Measurements from ENCODE around the gene CAPN8.

CAPN8 gene

GRCh38 chr1:223553957-223554356 is 111.5 kb downstream of the CAPN8 start:
- TF ChIP-seq GATA3 (IDR thresholded peaks at IDR 0.05; ENCODE audit: low read depth, low read length) (no peak), GATA2 (IDR thresholded peaks at IDR 0.05; ENCODE audit: low read depth, low read length) (no peak)

DNA sequence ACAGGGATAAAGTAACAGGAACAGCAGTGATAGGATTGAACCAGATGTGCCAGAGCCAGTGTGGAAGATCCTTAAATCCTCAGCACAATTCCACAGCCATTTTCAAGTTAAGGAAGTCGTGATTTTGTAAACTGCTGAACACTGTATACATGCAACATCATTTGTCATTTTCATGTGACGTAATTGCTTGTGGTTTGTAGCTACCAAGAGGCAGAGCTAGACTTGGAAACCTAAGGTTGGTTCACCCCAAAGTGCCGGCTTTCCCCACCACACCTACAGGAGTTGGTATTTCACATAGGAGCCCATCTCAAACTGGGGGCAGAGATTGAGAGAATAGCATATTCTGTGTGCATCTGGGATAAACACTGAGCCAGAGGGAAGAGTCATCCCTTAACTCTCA is 113.9 kb downstream of the CAPN8 start:
- no peak for TF ChIP-seq GATA3 (IDR thresholded peaks at IDR 0.05; ENCODE audit: low read depth, low read length)
- no peak for TF ChIP-seq GATA2 (IDR thresholded peaks at IDR 0.05; ENCODE audit: low read depth, low read length)

DNA sequence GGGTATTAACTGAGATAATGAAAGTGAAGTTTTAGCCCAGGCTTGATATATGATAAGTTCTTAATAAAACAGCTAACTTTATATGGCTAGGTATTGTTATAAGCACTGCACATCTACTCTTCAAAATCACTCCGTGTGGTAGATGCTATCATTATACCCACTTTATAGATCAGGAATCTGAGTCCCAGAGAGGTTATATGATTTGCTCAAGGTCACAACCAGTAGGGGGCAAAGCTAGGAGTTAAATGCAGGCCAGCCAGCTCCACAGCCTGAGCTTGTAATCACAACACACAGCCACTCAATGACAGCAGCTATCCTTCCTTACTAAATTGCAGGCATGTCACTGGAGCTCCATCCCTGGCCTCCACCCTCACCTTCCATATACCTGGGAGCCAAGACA is 115.8 kb downstream of the CAPN8 start:
- TF ChIP-seq GATA2 (IDR thresholded peaks at IDR 0.05; ENCODE audit: low read depth, low read length): no peak
- no peak for TF ChIP-seq GATA3 (IDR thresholded peaks at IDR 0.05; ENCODE audit: low read depth, low read length)

DNA sequence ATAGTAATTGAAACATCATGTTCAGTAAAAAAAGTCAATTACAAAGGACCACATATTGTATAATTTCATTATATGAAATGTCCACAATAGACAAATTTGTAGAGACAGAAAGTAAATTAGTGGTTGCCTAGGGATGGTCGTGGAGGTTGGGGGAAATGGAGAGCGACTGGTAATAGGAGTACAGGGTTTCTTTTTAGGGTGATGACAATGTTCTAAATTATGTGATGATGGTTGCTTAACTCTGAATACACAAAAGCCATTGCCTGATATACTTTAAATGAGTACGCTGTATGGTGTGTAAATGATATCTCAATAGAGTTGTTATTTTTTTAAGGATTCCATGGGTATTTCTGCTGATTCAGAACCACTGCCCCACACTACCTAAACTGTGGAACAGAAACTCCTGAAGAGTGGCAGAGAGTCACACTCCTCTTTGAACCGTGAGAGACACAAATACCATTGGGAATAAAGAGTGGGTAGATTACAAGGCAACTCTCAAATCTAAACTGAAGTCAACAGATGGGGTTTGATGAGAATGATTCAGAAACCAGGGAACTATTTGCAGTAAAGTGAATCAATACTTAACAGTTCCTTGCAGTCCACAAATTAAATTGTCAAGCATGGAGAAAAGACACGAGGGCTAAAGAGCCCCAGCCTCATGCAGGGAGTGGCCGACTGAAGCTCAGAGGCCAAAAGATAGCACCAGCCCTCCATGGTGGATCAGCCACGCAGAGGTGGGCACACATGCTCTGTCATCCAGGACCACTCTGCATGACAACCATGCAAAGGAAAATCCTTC is 118.0 kb downstream of the CAPN8 start:
- no peak for TF ChIP-seq GATA3 (IDR thresholded peaks at IDR 0.05; ENCODE audit: low read depth, low read length)
- no peak for TF ChIP-seq GATA2 (IDR thresholded peaks at IDR 0.05; ENCODE audit: low read depth, low read length)

- no peak for TF ChIP-seq GATA3 (IDR thresholded peaks at IDR 0.05; ENCODE audit: low read depth, low read length)
Measured at GRCh38 chr1:223545343-223545742, 120.2 kb downstream of the CAPN8 start.

DNA sequence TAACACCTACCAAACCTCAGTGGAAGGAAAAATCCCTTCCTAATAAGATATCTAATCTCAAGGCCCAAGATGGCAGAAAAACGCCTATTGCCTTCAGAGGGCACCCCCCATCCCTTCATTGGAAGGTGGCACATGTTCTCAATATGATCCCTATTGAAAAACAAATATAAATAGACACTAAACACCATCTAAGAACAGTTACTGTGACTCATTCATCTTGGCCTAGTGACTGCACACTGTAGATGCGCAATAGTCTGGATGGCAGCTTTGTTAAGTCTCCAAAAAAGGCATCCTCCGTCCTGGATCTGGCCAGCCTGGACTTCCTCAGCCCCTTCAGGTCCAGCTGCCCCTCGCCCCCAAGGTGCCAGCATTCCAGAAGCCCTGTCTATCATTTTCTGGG is 121.9 kb downstream of the CAPN8 start:
- TF ChIP-seq GATA3 (IDR thresholded peaks at IDR 0.05; ENCODE audit: low read depth, low read length) (no peak), GATA2 (IDR thresholded peaks at IDR 0.05; ENCODE audit: low read depth, low read length) (no peak)

DNA sequence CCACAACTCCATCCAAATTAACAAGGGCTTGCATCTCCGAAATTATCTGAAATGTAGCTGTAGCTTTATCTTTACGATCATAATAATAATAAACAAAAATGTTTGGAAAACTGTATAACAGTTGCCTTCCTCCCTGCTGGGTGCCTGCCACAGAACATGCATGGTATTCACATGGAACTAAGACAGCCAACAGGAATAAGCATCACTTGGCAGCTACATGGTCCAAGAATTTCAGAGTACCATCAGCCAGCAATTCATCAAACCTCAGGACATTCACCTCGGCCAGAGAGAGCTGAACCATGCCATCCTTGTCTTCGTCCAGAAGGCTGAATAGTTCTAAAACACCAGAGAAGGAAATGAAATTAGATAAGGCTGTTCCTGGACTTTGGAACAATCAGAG is 122.7 kb downstream of the CAPN8 start:
- TF ChIP-seq GATA2 (IDR thresholded peaks at IDR 0.05; ENCODE audit: low read depth, low read length) (no peak), GATA3 (IDR thresholded peaks at IDR 0.05; ENCODE audit: low read depth, low read length) (no peak)

DNA sequence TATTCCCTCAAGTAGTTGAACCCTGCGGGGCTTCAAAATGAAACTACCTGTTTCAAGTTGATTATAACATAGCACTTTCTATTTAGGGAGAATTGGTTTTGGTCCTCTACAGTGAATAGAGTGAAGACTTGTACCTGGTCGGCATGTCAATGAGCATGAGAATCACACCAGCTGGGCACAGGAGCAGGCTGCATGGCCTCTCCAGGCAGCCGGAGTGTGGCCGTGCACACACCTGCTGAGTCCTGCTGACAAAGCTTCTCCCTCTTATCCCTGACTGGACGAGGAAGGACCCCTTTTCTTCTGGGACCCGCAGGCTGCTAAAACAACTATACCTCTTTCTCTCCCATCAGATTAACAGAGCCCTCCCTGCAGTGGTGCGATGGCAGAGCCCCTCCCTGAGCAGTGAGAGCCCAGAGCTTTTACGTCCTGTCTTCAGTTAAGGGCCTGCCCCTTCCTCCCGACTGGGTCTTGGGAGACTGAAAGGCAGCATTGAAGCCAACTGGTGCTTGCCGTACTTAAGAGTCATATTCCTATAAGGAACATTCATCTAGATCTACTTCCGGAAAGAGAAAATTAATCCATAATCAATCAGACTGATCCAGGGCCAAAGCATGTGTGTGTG is 124.9 kb downstream of the CAPN8 start:
- no peak for TF ChIP-seq GATA3 (IDR thresholded peaks at IDR 0.05; ENCODE audit: low read depth, low read length)
- TF ChIP-seq GATA2 (IDR thresholded peaks at IDR 0.05; ENCODE audit: low read depth, low read length): no peak

DNA sequence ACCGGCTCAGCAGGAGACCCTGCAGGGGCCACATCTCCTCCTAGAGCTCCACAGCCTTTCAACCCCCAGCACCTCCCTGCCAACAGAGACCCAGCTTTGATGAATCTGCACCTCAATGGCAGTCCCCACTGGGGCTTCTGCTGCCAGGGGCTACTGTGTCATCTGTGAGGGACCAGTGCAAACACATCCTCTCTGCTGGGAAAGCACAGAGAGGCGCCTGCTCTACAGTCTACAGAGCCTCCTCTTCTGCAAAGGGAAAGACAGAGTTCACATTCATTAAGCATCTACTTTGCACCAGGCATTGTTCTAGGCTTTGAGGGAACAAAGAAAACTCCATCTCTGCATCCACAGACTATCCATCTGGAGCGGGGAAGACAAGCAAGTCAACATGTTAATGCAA is 125.8 kb downstream of the CAPN8 start:
- TF ChIP-seq GATA2 (IDR thresholded peaks at IDR 0.05; ENCODE audit: low read depth, low read length) (no peak), GATA3 (IDR thresholded peaks at IDR 0.05; ENCODE audit: low read depth, low read length) (no peak)

GRCh38 chr1:223538981-223539380 is 126.5 kb downstream of the CAPN8 start:
- no peak for TF ChIP-seq GATA3 (IDR thresholded peaks at IDR 0.05; ENCODE audit: low read depth, low read length)
- TF ChIP-seq GATA2 (IDR thresholded peaks at IDR 0.05; ENCODE audit: low read depth, low read length): no peak

DNA sequence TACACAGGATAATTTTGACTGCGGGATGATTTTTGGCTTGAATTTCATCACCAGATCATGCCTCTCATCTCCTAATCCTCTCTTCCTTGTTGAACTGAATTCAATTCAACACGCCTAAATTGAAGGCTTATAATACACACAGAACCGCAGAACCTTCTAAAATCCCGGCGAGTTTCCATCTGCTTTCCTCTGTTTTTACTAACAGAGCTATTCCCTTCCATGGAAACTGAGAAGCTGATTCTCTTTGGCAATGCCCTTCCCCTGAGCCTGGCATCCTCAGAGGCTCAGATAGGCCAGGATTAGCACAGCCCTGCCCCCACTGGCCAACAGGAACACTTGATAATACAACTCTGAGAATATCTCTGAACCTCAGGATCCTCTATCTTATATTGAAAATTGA is 130.2 kb downstream of the CAPN8 start:
- TF ChIP-seq GATA3 (IDR thresholded peaks at IDR 0.05; ENCODE audit: low read depth, low read length) (no peak), GATA2 (IDR thresholded peaks at IDR 0.05; ENCODE audit: low read depth, low read length) (no peak)

GRCh38 chr1:223534677-223535076 is 130.8 kb downstream of the CAPN8 start:
- TF ChIP-seq GATA3 (IDR thresholded peaks at IDR 0.05; ENCODE audit: low read depth, low read length): no peak
- TF ChIP-seq GATA2 (IDR thresholded peaks at IDR 0.05; ENCODE audit: low read depth, low read length): no peak

- no peak for TF ChIP-seq GATA3 (IDR thresholded peaks at IDR 0.05; ENCODE audit: low read depth, low read length)
- no peak for TF ChIP-seq GATA2 (IDR thresholded peaks at IDR 0.05; ENCODE audit: low read depth, low read length)
Measured at GRCh38 chr1:223533708-223534107, 131.8 kb downstream of the CAPN8 start.

DNA sequence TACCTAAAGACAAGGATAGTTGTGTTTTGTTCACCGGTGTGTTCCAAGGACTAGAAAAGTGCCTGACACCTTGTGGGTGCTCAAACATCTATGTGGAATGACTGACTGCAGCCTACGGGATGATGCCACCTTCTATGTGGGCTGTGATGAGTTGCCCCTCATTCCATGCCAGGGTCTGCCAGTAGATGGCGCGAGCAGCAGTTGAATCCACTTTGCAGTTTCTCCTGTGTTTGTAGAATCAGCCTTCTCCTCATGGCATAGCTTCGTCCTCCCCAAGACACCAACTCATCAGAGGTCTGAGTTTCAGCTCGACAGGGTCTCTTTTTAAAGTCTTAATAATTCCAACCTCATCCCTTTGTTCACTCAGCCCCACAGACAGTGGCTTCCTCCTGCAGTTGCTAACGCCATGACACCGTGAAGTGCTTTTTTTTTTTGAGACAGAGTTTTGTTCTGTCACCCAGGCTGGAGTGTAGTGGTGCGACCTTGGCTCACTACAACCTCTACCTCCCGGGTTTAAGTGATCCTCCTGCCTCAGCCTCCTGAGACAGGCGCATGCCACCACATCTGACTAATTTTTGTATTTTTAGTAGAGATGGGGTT is 133.7 kb downstream of the CAPN8 start:
- no peak for TF ChIP-seq GATA3 (IDR thresholded peaks at IDR 0.05; ENCODE audit: low read depth, low read length)
- no peak for TF ChIP-seq GATA2 (IDR thresholded peaks at IDR 0.05; ENCODE audit: low read depth, low read length)

- TF ChIP-seq GATA2 (IDR thresholded peaks at IDR 0.05; ENCODE audit: low read depth, low read length): no peak
- TF ChIP-seq GATA3 (IDR thresholded peaks at IDR 0.05; ENCODE audit: low read depth, low read length): no peak
Measured at GRCh38 chr1:223525957-223526356, 139.5 kb downstream of the CAPN8 start.
